GM18873 (cell line): ENCODE data around the gene AUTS2.

Experiments
- ATAC-seq: cut with Tn5 transposase; IDR thresholded peaks from one replicate; pipeline ENCODE4 v1.9.1; 2021; ENCODE audit warnings: mild to moderate bottlenecking, moderate library complexity, moderate number of reproducible peaks; ENCODE audit not compliant: unreplicated experiment, low FRiP score

AUTS2 gene

DNA sequence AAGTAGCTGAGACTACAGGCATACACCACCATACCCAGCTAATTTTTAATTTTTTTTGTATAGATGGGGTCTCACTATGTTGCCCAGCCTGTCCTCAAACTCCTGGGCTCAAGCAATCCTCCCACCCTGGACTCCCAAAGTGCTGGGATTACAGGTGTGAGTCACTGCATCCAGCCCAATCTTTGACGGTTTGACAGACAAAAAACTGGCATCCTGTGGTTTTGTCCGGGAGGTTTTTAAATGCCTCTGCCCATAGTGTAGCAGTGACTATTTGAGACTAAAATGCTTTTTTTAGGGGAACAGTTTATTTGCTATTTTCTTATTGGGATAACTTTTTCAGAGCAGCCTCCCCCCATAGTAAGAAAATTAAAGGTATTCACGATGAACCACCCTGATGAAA lies 1010.0 kb downstream of the AUTS2 start:
- ATAC-seq, result no peak

DNA sequence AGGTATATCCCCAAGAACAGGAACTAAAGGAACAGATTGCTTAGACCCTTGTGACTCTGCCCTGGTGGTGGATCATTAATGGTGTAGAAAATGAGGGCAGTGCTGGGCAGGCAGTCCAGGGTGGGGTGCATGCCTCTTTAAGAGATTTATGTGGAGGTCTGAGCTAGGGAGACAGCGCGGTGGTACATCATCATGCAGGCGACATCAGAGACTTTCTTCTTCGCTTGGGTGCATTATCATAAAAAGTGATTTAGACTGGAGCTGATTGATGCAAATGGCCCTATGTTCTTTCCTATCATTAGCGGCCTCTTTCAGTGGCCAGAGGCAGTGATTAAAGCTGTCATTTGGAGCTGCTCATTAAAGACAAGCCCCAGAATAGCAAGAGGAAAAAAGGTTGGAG lies 1014.5 kb downstream of the AUTS2 start:
- ATAC-seq, result no peak

DNA sequence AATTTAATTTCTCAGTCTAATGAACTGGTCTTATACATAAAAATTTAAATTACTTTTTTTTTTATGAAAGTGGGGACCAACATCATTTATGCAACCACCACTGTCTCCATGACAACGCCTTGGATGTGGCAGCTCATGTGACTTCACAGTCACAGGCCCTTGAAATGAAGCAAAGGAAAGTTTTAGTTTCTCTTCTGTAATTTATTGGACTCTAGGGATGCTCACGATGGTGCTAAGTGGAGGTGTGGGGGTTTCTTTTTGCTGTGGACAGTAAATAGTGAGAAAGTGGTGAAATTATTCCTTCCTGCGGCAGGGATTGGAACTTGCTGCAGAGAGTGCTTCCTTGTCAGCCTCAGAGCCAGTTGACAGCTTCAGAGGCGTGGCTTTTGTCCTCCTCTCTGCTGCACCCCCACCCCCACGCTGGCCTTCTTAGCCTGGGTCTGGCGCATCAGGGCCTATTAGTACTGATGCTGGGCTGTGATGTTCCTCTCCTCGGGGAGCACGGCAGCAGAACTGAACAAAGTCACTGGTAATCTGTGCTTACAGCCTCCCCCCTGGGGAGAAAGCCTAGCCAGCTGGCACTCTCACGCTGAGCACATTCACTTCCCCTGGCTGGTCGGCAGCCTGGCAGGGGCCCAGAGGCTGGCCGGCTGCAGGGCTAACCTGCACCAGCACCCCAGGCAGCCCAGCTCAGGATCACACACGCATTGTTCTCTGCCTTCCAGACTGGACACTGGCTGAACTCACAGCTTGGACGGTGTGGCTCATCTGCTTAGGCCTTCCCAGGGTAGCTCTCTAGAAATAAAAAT lies 1016.2 kb downstream of the AUTS2 start:
- ATAC-seq, result no peak

DNA sequence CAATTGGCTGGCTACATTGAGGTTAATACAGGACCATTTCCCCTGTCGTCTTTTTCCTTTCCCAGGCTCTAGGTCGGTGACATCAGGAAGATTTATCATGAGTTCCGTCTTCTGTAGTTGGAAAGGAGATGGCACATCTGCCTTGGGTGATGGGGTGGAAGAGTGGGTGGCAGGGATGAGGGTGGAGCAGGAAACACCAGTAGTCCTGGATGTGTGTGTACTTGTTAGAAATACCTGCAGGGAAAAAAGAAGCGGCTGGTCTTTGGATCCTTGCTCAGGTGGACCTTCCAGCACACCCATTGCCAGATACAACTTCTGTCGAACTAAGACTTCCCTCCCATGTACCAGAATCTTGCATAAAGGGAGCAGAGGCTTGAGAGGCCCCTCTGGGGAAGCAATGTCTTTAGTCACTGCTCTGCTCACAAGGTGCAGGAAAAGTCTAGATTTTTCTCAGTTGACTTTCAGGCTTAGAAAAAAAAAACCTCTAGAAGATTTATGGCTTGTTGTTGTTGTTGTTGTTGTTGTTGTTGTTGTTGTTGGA lies 1016.9 kb downstream of the AUTS2 start:
- no peak for ATAC-seq

GRCh38 chr7:70616211-70616610 lies 1017.9 kb downstream of the AUTS2 start:
- ATAC-seq, result no peak

DNA sequence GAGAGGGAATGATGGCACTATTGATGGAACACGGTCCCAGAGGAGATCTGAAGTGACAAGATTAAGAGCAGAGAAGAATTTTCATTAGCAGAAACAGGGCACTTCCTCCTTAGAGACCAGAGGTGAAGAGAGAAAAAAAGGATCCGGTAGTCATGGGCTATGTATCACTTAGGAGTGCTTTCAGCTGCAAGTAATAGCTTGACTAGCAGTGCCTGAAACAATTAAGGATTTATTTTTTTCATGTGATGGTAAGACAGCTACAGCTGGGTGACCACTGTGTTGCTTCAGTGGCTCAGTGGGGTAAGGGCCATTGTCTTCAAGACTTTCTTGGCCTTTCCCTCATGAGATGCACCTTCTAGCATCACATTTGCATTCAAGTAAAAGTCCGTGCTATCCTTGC lies 1018.5 kb downstream of the AUTS2 start:
- no peak for ATAC-seq

DNA sequence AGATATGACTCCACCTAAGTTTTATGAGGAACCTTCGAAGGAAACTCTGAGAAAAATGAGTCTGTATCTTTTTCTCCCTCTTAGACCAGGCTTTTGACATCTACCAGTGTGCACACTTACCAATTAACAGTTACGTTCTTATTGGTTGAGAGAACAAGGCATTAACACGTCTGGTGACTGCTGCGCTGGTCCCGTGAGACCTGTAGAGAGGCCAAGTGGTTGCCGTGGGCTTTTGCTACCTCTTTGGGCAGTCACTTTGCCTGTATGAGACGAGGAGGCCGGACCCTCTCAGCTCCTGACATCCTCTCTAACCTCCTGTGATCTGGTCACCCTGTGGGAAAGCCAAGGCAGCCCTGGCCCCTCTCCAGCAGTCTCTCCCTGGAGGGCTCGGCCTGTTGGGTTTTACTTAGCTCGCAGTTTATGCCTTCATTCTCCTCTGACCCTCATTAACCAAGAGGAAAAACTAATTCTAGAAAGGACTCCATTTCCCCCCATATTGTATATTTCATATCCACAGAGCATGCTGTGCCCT lies 1019.8 kb downstream of the AUTS2 start:
- no peak for ATAC-seq

DNA sequence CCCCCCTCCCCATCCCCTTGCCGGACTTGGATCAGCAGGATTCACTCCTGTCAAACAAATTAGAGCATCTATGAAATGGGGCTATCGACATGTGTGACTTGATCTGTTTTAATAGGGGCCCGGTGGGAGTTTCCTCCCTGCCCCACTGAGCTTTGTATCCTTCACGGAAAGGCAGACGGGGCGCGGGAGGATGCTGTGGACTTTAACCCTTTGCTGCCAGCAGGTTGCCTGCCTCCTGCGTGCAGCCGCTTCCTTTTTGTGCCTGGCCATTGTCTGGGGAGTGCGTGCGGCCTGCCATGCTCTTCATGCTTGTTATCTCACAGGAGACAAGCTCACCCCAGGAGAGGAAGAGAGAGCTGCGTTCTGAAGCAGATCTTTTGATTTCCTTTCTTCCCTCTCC lies 1020.9 kb downstream of the AUTS2 start:
- no peak for ATAC-seq

- ATAC-seq, result no peak
Measured at GRCh38 chr7:70619659-70620058, 1021.4 kb downstream of the AUTS2 start.

GRCh38 chr7:70620333-70621055 lies 1022.2 kb downstream of the AUTS2 start:
- ATAC-seq, result no peak

DNA sequence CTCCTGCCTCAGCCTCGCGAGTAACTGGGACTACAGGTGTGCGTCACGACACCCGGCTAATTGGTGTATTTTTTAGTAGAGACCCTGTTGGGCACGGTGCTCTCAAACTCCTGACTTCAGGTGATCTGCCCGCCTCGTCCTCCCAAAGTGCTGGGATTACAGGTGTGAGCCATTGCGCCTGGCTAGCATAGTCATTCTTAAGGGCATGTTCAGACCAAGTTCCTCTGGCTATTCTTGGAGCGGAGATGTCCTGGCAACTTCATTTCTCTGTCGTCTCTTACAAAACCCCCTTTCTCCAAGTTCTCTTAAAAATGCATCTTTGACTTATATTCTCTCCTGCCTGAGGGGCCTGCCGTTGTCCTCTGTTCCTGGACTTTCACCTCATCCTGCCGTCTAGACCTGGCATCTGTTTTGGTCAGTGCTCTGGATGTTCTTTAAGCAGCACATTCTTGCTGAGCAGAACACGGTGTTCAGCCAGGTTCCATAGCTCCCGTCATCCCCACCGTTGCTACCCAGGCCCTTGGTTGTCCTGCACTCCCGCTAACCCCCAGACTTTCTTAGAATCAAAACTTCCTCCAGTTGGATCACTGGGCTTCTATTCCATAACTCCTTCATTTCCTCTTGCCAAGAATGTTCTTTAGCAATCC lies 1023.8 kb downstream of the AUTS2 start:
- no peak for ATAC-seq

DNA sequence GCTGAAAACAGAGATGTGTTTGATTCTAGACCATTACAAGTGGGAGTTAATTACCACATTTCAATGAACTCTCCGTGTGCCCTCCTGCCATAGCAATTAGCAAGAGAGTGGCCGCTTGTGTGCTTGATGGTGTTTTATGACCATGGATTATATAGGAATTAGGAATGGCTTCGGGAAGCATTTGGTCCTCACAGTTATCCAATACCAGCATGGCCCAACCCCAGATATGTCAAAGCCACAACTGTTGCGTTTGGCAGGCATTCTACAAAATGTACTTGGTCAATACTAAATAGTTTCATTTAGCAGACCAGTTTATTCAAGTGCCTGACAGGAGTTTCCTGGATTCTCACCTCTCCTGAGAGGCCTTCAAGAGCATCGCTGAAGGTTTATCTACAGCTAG lies 1024.7 kb downstream of the AUTS2 start:
- ATAC-seq, result no peak

DNA sequence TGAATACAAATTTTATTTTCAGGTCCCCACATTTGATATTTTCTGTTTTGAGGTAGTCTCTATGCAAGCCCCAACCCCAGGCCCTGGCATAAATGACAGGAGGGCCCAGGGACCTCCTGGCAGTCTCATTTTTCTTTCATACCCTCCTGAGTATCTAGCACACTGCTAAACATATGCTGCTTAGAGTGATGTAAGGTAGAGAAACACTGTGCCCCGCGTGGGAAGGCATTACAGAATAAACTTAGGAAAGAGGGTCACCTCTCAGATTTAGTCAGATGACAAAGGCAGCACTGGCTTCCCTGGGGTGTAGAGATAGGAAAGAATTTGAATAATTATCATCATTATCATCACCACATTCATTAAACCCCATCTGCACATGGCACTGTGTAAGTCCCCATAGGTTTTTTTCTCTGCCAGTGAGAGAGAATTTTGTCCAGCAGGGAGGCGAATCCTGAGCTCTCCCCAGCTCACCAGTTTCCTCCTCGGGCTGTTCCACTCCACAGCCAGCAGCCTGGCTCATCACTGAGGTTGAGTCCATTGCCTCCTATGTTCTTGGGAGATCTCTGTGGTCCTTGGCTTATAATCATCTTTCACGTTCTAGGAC lies 1026.3 kb downstream of the AUTS2 start:
- no peak for ATAC-seq

DNA sequence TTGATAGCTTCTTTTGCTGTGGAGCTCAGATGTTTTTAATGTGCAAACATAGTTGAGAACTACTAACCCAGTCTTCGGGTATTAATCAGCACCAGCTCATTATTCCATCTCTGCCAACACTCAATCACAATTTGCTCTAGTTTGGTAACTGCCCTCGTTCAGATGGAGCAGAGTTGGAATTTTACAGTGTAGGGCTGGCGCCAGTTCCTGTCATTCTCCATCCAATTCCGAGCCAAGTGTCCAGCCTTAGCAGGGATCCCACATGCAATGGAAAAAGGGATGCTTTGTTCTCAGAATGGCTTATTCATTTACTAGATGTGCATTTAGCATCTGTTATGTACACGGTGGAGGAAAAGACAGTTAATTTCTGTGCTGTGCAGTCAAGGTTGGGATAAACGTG lies 1029.2 kb downstream of the AUTS2 start:
- ATAC-seq, result no peak

DNA sequence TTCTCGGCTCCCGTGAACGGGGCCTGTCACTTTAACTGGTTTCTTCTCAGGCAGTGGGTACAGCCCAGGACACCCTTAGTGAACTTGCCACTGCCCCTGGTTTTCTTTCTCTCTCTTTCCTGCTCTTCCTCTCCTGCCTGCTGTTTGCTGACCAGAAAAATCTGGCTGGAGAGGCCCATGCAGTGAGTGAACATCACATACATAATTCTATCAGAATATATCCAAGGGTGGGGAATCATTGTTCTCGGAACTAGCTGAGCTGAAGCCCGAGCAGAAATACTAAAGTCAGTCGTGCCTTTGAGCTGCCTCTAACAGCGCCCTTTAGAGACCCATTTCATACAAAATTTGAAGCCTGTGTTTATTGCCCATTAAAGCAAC lies 1032.2 kb downstream of the AUTS2 start:
- ATAC-seq, result no peak

DNA sequence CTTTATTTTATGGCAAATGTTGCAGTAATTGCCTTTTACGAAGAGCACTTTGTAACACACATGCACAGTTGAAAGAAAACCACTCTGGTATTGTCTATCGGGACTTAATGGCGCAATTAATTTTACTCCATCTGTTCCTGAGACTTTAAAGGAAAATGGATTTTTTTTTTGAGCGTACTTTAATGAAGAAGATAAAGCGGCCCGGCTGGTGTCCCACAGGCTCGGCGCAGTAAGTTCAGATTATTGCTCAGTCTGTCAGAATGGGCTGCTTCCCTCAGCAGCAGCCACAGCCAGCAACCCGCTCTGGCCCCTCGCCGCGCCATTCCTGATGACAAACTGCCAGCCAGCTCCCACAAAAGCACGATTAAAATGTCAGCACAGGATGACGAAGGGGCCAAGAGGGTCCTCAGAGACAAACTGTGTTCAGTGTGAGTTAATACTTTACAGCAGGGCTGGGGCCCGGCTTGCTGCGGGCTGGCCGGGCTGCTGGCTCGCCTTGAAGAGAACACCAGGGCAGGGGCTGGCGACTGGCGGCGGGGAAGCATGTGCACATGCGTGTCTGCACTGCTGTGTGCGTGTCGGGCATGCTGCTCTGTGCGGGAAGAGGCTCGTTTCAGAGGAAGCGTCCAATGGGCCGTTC lies 1032.7 kb downstream of the AUTS2 start:
- no peak for ATAC-seq

DNA sequence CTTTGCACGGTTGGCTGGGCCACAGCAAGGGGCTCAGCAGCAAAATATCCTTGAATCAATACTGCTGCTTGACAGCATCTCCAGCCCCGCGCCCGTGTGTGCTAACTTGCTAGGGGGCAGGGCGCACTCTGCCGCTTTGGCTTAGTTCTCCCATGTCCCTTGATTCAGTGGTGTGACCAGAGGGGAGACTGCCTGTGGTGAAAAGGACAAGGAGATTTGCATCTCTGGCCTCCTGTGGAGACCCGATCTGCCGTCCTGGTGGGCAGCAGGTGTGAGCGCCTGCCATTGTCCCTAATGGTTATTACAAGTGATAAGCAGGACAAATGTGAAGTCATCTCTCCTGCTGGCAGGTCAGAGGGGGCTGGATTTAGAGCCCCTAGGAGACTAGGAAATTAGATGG lies 1033.4 kb downstream of the AUTS2 start:
- no peak for ATAC-seq

DNA sequence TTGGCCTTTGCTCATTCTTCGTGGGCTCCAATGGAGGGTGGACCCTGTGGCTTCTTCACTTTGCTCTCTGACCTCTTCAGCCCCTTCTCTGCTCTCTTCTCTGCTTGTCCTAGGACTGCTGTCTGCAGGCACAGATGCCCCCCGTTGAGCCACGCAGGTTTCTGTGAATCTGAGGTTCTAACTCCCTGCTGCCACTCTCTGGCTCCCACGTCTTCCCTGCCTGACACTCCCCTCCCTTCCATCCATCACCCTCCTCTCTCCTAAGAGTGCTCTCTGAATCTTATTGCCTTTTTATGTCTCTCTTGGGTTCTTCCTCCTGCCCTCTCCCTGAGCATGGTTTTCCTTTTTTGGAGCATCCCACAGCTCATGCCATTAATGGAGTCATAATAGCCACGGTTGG lies 1034.1 kb downstream of the AUTS2 start:
- ATAC-seq, result no peak

- no peak for ATAC-seq
Measured at GRCh38 chr7:70634071-70634470, 1035.8 kb downstream of the AUTS2 start.

DNA sequence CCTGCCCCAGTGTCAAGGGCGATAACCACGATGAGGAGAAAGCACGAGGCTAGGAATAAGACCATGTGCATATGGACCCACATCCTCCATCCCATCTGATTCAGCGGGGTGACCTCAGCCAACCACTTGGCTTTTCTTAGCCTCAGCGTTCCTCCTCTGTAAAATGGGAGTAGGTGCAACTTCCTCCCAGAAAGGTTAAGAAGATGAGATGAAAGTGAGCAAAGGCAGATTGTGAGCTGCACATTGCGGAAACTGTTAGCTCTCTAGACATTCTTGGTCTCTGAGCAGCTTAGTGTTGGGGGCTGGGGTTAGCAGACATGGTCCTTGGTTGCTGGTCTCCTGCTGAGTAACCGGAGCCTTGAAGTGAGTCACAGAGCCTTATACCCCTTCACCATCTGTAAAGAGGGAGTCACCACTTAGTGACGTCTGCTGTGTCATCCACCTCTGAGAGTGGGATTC lies 1036.4 kb downstream of the AUTS2 start:
- no peak for ATAC-seq
